Esophagus muscularis mucosa (tissue), 4 donors: ENCODE measurements around the gene PRKRA. TPM values are rescaled to one million over a fixed set of nuclear protein-coding genes. Genes with fewer than 3 reads are reported as not detected.
A peak's percentile ranks its signal among the peaks of the same experiment; 100 is the strongest.
"Not testable (repeated sequence)": the region's sequence is repeated elsewhere in the genome, so short reads cannot be mapped to it uniquely, and the experiment has no call there.

Source experiments
- DNase-seq: peaks from one replicate; pipeline ENCODE4 v3.0.0-alpha.2; 2017; ENCODE audit errors: extremely low spot score
- H3K27ac ChIP-seq, 4 donors: fragments of 200-600 bp; sonication (generic); replicated peaks in 1 of 4; 1 replicate in 3 of 4; 2 replicates in 1 of 4; pipeline ENCODE4 v1.5.1; 2016 to 2019; ENCODE audit warnings: mild to moderate bottlenecking in 1 of 4
- H3K27me3 ChIP-seq, 4 donors: fragments of 200-600 bp; sonication (generic); one replicate each; pipeline versions ENCODE4 v1.5.1 to v1.6.0; 2016 to 2019
- H3K36me3 ChIP-seq, 4 donors: fragments of 200-600 bp; sonication (generic); one replicate each; pipeline ENCODE4 v1.5.1; 2016 to 2019
- H3K4me1 ChIP-seq, 4 donors: fragments of 200-600 bp; sonication (generic); one replicate each; pipeline ENCODE4 v1.5.1; 2016 to 2019
- H3K4me3 ChIP-seq, 4 donors: fragments of 200-600 bp; sonication (generic); 1 replicate in 2 of 4; 2 replicates in 2 of 4; pipeline ENCODE4 v1.5.1; 2016 to 2019; ENCODE audit warnings: mild to moderate bottlenecking in 4 of 4, moderate library complexity in 1 of 4
- H3K9me3 ChIP-seq, 4 donors: fragments of 200-600 bp; sonication (generic); 1 replicate in 3 of 4; 2 replicates in 1 of 4; pipeline ENCODE4 v1.5.1; 2016 to 2019
- EP300 ChIP-seq: sonication (generic); formaldehyde crosslinking; IDR thresholded peaks from one replicate; pipeline ENCODE4 v1.6.1; 2017; ENCODE audit warnings: antibody characterized with exemption
- POLR2A ChIP-seq: fragments of 450-650 bp; IDR thresholded peaks from one replicate; pipeline ENCODE4 v1.6.1; 2017; ENCODE audit warnings: antibody characterized with exemption, moderate library complexity, mild to moderate bottlenecking, low read depth
- POLR2AphosphoS5 ChIP-seq, 2 donors: sonication (generic); formaldehyde crosslinking; IDR thresholded peaks; one replicate each; pipeline ENCODE4 v1.6.1; 2017; ENCODE audit warnings: antibody characterized with exemption in 2 of 2
- WGBS: methylation state at CpG from one replicate; pipeline ENCODE4 v1.1.5; 2018; 5-methylcytosine and 5-hydroxymethylcytosine counted together
- intact Hi-C: fragments of 100-400 bp; cut with DNase I; formaldehyde crosslinking; loops from one replicate; pipeline ENCODE4 v1.15.1; 2023
- total RNA-seq, 4 donors: library from RNA; depleted of rRNA; stranded (reverse); fragments of >200 nt; gene quantifications; one replicate each; pipeline versions ENCODE4 v1.1.0 to v1.2.1, GENCODE V29; 2016
- TF ChIP-seq, protein P1 (sequence below), 3 experiments: fragments of 200-600 bp in 2 of 3; fragments of 450-650 bp in 1 of 3; sonication (generic) in 2 of 3; IDR thresholded peaks; one replicate each; pipeline ENCODE4 v1.5.1; 2017 to 2019; ENCODE audit warnings: antibody characterized with exemption in 3 of 3, mild to moderate bottlenecking in 2 of 3, moderate library complexity in 1 of 3

Gene PRKRA
- total RNA-seq, 4 donors from 2014 or later, result 74.5 to 90.9 (median 75.7) TPM

DNA sequence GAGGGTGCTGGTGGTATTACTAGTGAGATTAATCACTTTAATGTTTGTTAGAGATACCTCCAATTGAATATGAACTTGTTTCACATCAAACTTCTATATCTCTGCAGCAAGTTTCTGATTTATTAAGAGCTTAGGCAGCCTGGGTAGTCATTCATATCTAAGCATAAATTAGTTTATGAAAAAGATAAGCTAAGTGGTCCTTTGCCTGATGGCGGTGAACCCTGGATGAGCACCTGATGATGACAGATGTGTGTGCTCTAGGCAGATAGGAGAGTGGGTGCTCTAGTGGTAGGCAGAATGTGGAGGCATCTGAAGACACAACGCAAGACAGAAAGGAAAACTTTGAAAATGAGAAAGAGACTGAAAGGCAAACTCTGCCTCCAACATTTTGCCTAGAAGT lies 22.4 kb upstream of the PRKRA start:
- intact Hi-C loops, result no loop called here
- H3K27ac ChIP-seq, result peak overlapping the region in 1 of 4 donors; percentile 1
- H3K4me3 ChIP-seq, result no peak overlapping the region
- H3K27me3 ChIP-seq, result no peaks in the 10 kb centered on the region
- H3K36me3 ChIP-seq, result peaks cover 0 to 12% (median 6%) of the 10 kb centered on the region in 4 donors
- DNase-seq, result no peak
- WGBS, result 98% methylated on average over 2 of the region's 2 CpGs
- no peaks in the 10 kb centered on the region for H3K9me3 ChIP-seq
- H3K4me1 ChIP-seq, result peaks cover 12 to 35% (median 23%) of the 10 kb centered on the region in 4 donors
- TF ChIP-seq, protein P1, sequence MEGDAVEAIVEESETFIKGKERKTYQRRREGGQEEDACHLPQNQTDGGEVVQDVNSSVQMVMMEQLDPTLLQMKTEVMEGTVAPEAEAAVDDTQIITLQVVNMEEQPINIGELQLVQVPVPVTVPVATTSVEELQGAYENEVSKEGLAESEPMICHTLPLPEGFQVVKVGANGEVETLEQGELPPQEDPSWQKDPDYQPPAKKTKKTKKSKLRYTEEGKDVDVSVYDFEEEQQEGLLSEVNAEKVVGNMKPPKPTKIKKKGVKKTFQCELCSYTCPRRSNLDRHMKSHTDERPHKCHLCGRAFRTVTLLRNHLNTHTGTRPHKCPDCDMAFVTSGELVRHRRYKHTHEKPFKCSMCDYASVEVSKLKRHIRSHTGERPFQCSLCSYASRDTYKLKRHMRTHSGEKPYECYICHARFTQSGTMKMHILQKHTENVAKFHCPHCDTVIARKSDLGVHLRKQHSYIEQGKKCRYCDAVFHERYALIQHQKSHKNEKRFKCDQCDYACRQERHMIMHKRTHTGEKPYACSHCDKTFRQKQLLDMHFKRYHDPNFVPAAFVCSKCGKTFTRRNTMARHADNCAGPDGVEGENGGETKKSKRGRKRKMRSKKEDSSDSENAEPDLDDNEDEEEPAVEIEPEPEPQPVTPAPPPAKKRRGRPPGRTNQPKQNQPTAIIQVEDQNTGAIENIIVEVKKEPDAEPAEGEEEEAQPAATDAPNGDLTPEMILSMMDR (IDR thresholded peaks at IDR 0.05), result no peak
- TF ChIP-seq EP300, result no peak

DNA sequence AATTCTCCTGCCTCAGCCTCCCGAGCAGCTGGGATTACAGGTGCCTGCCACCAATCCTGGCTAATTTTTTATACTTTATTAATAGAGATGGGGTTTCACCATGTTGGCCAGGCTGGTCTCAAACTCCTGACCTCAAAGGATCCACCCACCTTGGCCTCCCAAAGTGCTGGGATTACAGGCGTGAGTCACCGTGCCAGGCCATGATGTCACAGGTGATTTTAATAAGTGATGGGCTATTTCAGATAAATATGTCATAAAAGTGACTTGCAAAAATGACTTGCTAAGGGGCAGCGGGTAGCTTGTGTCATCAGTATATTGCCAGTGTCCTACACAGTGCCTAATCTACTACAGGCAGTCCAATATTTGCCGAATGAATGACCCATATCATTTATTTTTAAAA lies 20.3 kb upstream of the PRKRA start:
- DNase-seq, H3K4me3 ChIP-seq, H3K27ac ChIP-seq, H3K27me3 ChIP-seq, H3K9me3 ChIP-seq, intact Hi-C loops: not testable (repeated sequence)
- Histone ChIP-seq H3K36me3 (peaks cover 0 to 29% (median 6%) of the 10 kb centered on the region in 4 donors), H3K4me1 (peaks cover 6 to 21% (median 10%) of the 10 kb centered on the region in 4 donors)
- WGBS, result 90% methylated on average over 5 of the region's 5 CpGs

DNA sequence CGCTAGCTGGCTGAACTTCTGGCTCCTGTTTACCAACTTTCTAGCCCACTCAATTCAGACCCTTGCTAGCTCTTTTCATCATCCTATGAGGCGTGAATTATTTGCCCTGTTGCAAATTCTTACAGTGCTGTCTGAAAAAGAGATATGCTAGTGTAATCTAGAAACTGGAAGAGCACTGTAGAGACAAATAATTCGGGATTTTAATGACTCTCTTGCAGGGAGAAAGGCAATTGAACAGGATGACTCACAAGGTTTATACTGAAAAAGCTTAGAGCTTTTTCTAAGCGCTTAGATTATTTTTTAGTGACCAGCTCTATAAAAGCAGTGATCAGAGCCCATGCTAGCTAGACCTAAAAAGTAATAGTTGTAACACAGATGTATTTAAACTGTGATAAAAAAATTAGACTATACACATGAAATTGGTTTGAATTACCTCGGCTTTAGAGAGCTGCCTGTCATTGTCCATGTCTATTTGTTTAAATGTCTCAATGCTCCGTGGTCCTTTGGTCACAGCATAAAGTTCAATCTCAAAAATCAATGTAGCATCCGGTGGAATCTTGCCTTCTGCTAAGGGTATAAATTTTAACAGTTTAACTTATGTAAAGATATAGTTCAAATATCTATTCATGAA lies 18.4 kb upstream of the PRKRA start:
- Histone ChIP-seq H3K27ac (no peak overlapping the region), H3K4me1 (peaks cover 6 to 10% (median 8%) of the 10 kb centered on the region in 4 donors), H3K27me3 (no peaks in the 10 kb centered on the region), H3K36me3 (peaks cover 0 to 46% (median 13%) of the 10 kb centered on the region in 4 donors), H3K9me3 (no peaks in the 10 kb centered on the region), H3K4me3 (no peak overlapping the region)
- TF ChIP-seq POLR2A (no peak), EP300 (no peak), POLR2AphosphoS5 (IDR thresholded peaks at IDR 0.05) (no peak)
- TF ChIP-seq, protein P1 (IDR thresholded peaks at IDR 0.05), result no peak
- intact Hi-C loops, result no loop called here
- WGBS, result 93% methylated on average over 7 of the region's 7 CpGs
- DNase-seq, result no peak

DNA sequence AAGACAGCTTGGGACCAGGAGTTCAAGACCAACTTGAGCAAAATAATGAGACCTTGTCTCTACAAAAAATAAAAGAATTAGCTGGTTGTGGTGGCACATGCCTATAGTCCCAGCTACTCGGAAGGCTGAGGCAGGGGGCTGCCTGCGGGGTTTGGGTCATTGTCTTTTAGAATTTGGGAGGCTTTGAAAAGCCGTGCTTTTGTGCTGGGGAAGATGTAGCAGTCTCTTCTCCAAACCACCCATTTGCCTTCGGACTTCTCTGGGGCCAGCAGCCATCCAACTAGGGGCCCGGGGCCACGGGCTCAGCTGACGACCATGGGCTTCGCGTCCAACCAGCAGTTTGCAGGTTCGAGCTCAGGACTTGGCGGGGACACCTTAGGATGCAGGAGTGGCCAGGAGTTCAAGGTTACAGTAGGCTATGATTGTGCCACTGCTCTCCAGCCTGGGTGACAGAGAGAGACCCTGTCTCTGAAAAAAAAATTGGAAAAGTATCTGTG lies 6.5 kb upstream of the PRKRA start:
- Histone ChIP-seq H3K4me3 (no peak overlapping the region), H3K27ac (no peak overlapping the region), H3K27me3 (no peaks in the 10 kb centered on the region), H3K36me3 (peaks cover 0 to 4% (median 0%) of the 10 kb centered on the region in 4 donors), H3K4me1 (peaks cover 0 to 1% (median 0%) of the 10 kb centered on the region in 4 donors), H3K9me3 (no peaks in the 10 kb centered on the region)
- intact Hi-C loops, result no loop called here
- 96% methylated on average over 11 of the region's 11 CpGs for WGBS
- TF ChIP-seq EP300 (no peak), POLR2A (no peak)
- TF ChIP-seq, protein P1 (IDR thresholded peaks at IDR 0.05), result no peak
- DNase-seq, result no peak

DNA sequence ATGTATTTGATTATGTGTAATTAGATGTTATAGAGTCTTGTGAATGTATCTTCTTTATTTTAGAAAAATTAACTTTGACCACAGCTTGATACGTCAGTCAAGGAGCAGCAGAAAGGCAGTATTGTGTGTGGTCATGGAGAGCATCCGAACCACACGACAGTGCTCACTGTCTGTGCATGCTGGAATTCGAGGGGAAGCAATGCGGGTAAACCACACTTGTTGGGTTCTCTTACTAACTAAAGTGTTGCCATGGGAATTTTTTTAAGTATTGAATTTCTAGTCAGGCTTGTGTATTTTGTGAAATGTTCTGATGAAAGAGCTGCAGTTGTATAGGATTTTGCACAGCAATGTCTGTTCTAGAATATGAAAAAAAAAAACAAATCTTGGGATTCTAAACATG lies 5.0 kb upstream of the PRKRA start:
- peaks cover 0 to 4% (median 0%) of the 10 kb centered on the region in 4 donors for H3K36me3 ChIP-seq
- DNase-seq, result no peak
- intact Hi-C loops, result no loop called here
- no peak overlapping the region for H3K27ac ChIP-seq
- H3K9me3 ChIP-seq, result no peaks in the 10 kb centered on the region
- H3K27me3 ChIP-seq, result no peaks in the 10 kb centered on the region
- no peak overlapping the region for H3K4me3 ChIP-seq
- TF ChIP-seq, protein P1 (IDR thresholded peaks at IDR 0.05), result no peak
- 93% methylated on average over 5 of the region's 5 CpGs for WGBS
- H3K4me1 ChIP-seq, result peaks cover 0 to 11% (median 6%) of the 10 kb centered on the region in 4 donors
